NCI-H2227 (cell line): Measurements from ENCODE around the gene UBE2H.
"Not testable (repeated sequence)": the region's sequence is repeated elsewhere in the genome, so short reads cannot be mapped to it uniquely, and the experiment has no call there.

Experiments
- DNase-seq: peaks from one replicate; lab custom pipeline; 2025; ENCODE audit not compliant: unreplicated experiment; lab: John Stamatoyannopoulos, UW

The UBE2H gene

GRCh38 chr7:129952653-129953560, at the start of gene UBE2H:
Gene UBE2H (minus strand): TSS chr7:129952960. CDS start chr7:129952555, 405 bp downstream.
- peak; percentile 96 for DNase-seq

- DNase-seq = no peak
Measured at GRCh38 chr7:129998446-129998845, 45.7 kb upstream of the UBE2H start.

- DNase-seq = no peak
Measured at GRCh38 chr7:129997285-129997684, 44.5 kb upstream of the UBE2H start.

GRCh38 chr7:129993275-129993674, 40.5 kb upstream of the UBE2H start:
- DNase-seq = peak; percentile 31

DNA sequence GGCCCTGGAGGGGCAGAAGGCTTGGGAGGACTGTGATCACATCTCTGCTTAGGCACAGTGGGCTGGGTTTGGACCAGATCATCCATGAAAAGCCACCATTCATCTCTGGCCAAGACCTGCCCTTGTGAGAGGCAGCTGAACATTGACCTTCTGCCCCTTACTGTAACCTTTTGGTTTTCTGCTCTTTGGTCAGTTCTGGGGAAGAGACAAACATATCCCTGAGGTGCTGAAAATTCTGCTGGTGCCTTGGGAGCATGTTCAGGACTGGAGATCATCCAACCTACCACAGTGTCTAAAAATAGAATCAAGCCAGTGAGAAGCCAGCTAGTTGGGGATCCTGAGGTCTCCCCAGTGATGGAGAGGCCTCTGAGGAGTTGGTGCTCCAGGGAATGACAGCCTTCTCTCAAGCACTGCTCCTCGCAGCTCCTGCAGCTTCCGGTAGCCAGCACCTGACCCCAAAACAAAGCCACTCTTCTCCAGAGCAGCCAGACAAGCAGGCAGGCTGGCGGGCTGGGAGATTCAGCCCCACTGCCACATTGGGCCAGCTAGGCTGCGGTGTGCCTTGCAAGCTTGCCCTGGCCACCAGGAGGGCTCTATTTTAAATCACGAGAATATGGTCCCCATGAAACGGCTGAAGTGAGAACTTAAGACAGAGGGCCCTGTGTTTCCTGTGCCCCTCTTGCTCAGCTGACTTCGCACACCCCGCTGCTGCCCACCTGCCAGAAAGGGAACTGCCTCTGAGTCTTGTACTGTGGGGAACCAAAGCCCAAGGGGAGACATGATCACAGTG, 37.8 kb upstream of the UBE2H start:
- peak; percentile 20 for DNase-seq

DNA sequence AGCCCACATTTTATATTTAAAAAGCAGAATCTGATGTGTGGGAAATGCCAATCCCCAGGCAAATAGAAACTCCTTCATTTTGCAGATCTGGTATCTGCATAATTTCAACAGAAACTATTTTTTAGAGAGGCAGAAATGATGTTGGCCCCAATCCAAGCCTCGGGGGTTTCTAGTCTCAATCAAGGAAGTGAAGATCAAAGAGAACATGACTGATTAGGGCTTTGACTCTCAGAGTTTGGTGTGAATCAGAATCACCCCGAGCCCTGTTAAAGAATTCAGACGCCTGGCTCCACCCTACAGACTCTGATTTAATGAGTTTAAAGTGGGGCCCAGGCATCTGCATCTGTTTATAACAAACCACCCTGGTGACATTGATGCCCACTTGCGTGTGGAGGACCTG, 36.7 kb upstream of the UBE2H start:
- no peak for DNase-seq

DNA sequence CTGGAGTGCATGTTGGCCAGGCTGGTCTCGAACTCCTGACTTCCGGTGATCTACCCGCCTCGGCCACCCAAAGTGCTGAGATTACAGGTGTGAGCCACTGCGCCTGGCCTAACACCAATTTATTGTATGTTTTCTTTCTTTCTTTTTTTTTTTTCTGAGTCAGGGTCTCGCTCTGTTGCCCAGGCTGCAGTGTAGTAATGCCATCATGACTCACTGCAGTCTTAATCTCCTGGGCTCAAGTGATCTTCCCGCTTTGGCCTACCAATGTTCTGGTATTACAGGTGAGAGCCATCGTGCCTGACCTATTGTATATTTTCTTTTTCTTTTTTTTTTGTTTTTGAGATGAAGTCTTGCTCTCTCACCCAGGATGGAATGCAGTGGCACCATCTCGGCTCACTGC, 33.8 kb upstream of the UBE2H start:
- no peak for DNase-seq

DNA sequence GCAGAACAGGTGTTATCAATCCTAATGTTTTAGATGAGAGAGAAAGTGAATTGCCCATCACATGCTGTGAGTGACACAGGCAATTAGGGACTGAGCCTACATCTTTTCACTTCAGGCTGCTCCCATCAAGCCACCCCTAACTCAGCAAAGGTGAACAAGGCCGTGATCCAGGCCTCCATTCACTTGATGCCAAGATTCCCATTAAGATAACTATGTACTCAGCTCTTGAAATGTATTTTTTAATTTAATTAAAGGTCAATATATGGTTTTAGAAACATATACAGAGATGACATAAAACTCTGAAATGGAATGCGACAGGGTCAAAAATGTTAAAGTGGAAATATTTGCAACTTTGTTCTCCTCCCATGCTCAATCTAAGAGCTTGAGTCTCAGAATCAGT, 27.9 kb upstream of the UBE2H start:
- no peak for DNase-seq

DNA sequence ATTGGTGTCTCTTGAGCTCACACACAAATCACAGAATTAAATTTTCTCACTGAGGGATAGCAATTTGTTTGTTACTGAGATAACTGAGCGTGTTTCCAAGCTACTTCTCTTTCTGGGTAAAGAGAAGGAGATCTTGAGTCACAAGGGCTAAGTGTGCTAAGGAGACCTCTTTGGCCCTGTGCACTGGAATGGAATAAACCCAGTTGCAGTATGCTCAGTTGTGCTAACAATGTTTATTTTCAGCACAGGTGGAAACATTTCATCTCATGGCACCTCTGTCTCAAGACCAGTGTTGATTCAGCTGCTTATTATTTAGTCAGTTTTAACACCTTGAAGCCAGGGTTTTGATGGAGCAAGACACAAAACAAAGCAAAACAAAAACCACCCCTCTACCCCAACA, 22.5 kb upstream of the UBE2H start:
- DNase-seq = no peak

- no peak for DNase-seq
Measured at GRCh38 chr7:129970816-129971215, 18.1 kb upstream of the UBE2H start.

DNA sequence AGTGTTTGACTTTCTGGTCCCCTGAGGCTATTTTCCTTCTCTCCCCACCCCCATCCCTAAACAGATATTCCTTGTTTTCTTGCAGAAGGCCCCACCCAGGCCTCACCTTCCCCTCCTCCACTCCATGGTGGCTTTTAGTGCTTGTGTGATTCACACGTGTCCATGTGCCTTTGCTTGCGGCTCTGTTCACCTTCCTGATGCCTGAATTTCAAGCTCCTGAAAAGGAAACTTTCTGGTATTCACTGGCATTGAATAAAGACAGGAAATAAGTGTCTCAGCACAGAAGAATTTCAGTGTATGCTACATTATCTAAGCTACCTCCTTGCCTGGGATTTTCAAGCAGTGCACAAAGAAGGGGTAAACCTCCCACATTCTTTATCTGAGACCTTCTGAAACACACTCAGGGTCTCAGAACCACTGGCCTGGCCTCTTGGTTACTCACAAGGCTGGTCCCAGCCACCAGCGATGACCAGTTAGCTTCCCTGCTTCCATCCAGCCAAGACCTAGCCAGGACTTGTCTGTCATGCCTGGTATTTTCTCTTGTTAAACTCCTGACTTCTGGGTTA, 17.2 kb upstream of the UBE2H start:
- no peak for DNase-seq

GRCh38 chr7:129968592-129969383, 16.0 kb upstream of the UBE2H start:
- no peak for DNase-seq

GRCh38 chr7:129960204-129960475, 7.4 kb upstream of the UBE2H start:
- not testable (repeated sequence) for DNase-seq

DNA sequence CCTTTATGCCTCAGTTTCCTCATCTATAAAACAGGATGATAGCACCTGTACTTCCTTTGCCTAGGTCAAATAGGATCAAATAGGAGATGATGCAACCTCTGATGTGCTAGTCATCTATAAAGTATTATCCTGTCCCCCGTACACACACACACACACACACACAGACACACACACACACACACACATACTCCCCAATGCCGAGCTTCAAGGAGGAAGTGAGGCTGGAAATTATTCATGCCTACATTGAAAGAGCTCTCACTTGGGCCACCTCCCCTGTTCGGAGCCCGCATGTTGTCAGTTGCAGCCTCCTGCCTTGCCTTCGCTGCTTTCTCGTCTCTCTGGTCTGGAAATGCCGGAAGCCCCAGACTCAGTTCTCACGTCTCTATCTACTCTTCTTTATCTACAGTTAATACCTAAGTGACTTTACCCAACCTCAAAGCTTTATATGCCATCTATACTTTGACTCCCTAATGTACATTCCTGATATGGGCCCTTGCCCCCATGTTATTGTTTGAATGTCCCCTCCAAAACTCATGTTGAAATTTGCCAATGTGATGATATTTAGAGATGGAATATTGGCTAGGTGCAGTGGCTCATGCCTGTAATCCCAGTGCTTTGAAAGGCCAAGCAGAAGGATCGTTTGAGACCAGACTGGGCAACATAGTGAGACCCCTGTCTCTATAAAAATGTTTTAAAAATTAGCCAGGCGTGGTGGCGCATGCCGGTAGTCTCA, 6.9 kb upstream of the UBE2H start:
- DNase-seq = no peak

GRCh38 chr7:129958643-129959470, 6.1 kb upstream of the UBE2H start:
- no peak for DNase-seq

- no peak for DNase-seq
Measured at GRCh38 chr7:129955993-129956543, 3.3 kb upstream of the UBE2H start.

- DNase-seq = no peak
Measured at GRCh38 chr7:129952086-129952652, 591 bp downstream of the UBE2H start.

DNA sequence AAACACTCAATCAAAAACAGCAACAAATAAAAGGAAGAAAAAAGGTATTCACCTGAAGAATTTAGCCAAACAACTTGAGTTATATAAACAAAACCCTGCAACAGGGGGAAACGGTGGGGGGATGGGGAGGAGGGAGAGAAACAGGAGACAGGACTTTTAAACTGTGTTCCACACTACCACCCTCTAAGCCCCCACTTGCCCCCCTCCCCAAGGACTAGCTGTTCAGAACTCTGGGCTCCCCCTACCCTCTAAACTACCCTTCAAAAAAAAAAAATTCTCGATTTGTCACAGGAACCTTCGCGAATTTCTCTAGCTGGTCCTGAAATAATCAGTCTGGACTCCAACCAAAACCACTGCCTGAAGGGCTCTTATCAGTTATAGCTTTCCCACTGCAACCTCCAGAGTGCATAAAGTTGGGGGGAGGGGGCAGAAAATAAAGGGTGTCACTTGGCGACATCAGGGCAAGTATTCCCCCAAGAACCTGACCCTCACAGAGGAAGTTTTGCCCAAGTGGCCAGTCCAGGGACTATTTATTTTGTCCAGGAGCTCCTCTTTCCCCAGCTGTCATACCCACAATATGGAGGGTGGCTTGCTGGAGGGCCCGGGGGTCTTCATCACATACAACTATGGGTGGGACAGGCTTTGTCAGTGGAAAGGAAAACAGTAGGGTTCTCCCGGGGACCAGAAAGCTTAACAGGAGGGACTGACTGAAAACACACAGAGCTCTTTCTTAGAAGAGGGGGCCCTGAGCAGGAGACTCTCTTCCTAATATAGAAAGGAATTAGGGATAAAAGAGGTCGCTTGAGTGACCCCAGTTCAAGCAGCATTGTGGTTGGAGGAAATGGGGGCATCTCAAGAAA, 1.3 kb downstream of the UBE2H start:
- DNase-seq = no peak
